NB4 (cell line): ENCODE measurements around the gene PLA2G15.

Experiments used
- DNase-seq: peaks from one replicate; pipeline ENCODE4 v3.0.0; 2010; ENCODE audit warnings: low read depth
- H3K4me3 ChIP-seq: one replicate; pipeline ENCODE4 v1.5.1; 2011; ENCODE audit warnings: mild to moderate bottlenecking, low read depth, low read length, moderate library complexity
- CTCF ChIP-seq: IDR thresholded peaks from one replicate; pipeline ENCODE4 v1.5.1; 2012; ENCODE audit warnings: low read depth, low read length
- MAX ChIP-seq: IDR thresholded peaks from 2 replicates; pipeline ENCODE4 v1.6.1; 2011; ENCODE audit warnings: low read depth, low read length
- MYC ChIP-seq: IDR thresholded peaks from 2 replicates; pipeline ENCODE4 v1.6.1; 2011; ENCODE audit warnings: low read depth, low read length
- POLR2A ChIP-seq: IDR thresholded peaks from 2 replicates; pipeline ENCODE4 v1.6.1; 2011; ENCODE audit warnings: mild to moderate bottlenecking; ENCODE audit not compliant: insufficient read length; ENCODE audit errors: extremely low read depth

The PLA2G15 gene

GRCh38 chr16:68235108-68235886 is 9.9 kb upstream of the PLA2G15 start:
- no peak for DNase-seq
- TF ChIP-seq MAX (no peak), CTCF (no peak), MYC (no peak), POLR2A (no peak)
- no peak overlapping the region for H3K4me3 ChIP-seq

GRCh38 chr16:68235887-68236136 is 9.4 kb upstream of the PLA2G15 start, which contains the start of gene ESRP2:
ESRP2 (minus strand) TSS chr16:68236127; CDS start chr16:68236045, 82 bp downstream.
- TF ChIP-seq CTCF = no peak
- TF ChIP-seq MAX = no peak
- TF ChIP-seq MYC = no peak
- TF ChIP-seq POLR2A = no peak
- DNase-seq = no peak
- peak within 1 kb of the TSS; percentile 34 for H3K4me3 ChIP-seq

- TF ChIP-seq CTCF (no peak), MYC (no peak), POLR2A (no peak), MAX (no peak)
- DNase-seq = no peak
- H3K4me3 ChIP-seq = no peak overlapping the region
Observed at GRCh38 chr16:68236137-68236825, 8.9 kb upstream of the PLA2G15 start.

GRCh38 chr16:68236826-68237242 is 8.3 kb upstream of the PLA2G15 start:
- DNase-seq = no peak
- H3K4me3 ChIP-seq = peak overlapping the region; percentile 34
- TF ChIP-seq POLR2A (no peak), CTCF (no peak), MAX (no peak), MYC (no peak)

GRCh38 chr16:68237243-68238028 is 7.7 kb upstream of the PLA2G15 start:
- TF ChIP-seq MAX (no peak), MYC (no peak), POLR2A (no peak), CTCF (no peak)
- peak overlapping the region; percentile 36 for H3K4me3 ChIP-seq

More at GRCh38 chr16:68237243-68238028, 7.7 kb upstream of the PLA2G15 start:
- peak; percentile 99 for DNase-seq
